CD4-positive, alpha-beta T cell treated with Interleukin-6 at 100 ng/mL for 8 hours (primary cell): ENCODE data around the gene ZFYVE26.

ENCODE experiments used
- DNase-seq: peaks from one replicate; pipeline ENCODE4 v3.0.0-alpha.2; 2020; ENCODE audit warnings: mixed read lengths, low spot score

The ZFYVE26 gene

DNA sequence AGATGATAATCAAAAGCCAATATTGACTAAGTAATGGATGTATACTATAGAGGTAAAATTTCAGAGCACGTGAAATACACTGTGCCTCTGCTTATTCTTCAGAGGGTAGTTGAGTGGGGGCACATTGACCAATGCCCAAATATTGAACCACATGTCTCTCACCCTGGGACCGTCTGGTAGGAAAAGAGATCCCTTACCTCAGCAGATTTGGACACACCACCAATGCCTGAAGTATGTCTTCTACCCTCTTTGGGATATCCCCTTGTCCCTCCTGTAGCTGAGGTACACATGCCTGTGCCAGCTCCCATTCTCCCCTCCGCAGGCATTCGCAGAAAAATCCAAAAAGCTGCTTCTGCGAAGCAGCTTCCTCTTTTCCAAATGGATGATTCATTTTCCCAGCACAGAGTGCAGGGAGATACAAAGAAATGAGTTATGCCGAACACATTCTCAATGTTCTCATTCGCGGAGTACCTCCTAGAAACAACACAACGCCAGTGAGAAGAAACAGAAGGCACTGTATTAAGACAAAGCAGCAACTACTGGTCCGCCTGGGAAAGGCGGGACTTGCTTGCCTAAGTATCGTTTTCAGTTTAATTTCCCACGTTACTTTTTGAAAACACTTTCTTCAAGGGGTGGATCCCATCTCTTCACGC lies 691 bp downstream of the ZFYVE26 start:
- DNase-seq = no peak

DNA sequence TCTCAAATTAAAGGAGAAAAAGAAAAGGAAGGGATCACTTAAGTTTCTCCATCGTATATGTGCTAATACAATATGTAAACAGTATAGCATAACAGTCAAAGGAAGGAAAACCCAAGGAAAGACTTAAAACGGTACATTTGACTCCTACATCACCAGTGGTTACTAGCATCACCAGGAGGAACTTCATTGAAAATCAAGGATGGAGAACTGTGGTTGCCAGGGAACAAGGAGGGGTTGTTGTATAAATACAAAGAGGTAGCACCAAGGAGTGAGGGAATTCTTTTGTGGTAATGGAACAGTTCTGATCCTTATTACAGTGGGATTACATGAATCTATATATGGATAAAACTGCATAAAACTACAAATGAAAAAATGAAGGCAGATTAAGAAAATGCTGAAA lies 1.6 kb downstream of the ZFYVE26 start:
- DNase-seq = no peak

DNA sequence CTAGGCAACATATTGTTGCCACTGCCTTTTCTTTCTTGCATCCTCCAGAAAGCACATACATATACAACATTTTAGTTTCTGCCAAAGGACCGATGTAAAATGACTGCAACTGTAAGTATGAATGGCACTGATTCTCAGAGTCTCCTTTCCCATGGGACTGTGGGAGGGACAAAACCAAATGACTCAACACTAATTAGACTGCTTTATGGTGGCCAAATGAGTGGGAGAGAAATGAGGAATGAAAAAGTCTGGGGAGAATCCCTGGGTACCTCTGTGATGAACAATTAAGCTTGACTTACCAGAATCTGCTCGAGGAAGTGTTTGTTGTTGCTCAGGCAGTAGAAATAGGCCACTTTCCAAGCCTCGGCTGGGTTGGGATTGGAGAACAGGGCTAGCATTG lies 10.1 kb downstream of the ZFYVE26 start:
- DNase-seq = no peak

DNA sequence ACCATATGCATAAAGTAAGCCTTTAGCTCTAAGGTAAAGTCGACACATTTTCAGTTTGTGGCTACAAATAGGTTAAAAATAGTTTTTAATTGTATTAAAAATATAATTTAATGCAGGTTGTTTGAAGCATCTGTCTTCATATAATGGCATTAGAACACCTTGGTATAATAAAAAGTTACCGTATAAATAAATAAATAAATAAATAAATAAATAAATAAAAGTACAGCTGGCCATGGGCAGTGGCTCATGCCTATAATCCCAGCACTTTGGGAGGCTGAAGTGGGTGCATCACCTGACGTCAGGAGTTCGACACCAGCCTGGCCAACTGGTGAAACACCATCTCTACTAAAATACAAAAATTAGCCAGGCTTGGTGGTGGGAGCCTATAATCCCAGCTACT lies 15.6 kb downstream of the ZFYVE26 start:
- DNase-seq = no peak

DNA sequence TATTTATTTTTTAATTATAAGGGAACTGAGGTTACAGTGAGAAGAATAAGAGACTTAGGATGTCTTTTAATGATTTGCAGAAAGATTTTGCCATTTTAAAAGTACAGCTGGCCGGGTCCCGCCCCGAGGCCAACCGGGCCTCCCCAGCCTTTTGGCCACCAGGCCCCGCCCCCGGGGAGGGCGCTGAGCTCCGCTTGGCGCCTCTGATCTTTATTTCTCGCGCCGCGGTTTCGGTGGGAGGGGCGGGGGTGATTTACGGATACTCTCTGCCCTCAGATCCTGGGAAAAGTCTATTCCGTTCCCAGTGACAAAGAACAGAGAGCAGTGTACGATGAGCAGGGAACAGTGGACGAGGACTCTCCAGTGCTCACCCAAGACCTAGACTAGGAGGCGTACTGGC lies 17.7 kb downstream of the ZFYVE26 start:
- DNase-seq = no peak

DNA sequence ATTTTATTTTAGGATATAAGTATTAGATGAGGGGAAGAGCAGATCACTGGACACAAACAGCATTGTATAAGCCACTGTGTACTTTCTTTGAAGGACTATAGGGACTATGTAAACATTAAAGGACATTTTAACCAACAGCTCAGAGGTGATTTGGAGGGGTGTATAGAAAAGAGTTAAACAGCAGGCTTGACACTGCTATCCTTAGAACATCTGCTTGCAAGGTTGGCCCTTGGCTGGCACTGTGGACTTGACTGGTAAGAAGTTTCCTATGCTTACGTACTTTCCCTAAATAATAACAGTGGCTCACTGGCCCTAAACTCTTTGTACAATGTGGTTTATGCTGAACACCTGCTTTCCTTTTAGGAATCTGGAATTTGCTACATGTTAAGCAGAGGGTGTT lies 28.7 kb downstream of the ZFYVE26 start:
- no peak for DNase-seq

DNA sequence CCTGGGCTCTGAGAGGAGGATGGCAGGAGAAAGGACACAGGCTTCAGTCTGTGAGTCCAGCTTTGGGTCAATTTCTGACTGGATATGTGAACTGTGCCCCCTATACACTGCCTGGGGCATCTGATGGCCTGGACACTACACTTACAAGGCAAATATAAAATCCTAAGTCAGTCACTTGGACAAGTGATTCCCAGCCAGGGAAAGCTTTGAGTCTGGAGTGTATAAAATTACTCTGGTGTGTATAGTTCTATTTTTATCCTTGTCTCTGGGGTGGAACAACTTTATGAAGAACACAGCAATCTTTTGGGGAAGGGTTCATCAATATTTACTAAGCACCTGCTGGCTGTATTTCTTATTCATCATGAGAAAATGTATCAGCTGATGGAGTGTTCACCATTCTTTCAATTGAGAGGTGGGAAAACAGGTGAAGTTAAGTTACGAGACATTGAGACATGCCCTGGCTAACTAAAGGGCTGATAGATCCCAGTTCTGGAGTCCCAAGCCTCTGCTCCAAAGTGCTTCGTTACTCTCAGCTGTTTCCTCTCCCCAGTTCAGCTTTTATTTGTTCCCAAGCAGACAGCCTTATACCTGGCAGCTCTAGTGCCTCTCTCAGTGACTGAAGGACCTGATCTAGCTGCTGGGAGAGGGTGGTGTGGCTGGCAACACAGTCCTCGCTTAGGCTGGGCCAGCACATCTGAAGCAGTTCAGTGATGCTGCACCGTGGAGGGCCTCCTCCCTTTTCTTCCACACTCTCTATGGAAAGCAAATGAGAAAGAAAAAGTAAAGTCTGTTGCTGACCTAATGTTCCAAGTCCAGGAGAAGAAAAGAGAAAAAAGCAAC lies 30.9 kb downstream of the ZFYVE26 start:
- no peak for DNase-seq

DNA sequence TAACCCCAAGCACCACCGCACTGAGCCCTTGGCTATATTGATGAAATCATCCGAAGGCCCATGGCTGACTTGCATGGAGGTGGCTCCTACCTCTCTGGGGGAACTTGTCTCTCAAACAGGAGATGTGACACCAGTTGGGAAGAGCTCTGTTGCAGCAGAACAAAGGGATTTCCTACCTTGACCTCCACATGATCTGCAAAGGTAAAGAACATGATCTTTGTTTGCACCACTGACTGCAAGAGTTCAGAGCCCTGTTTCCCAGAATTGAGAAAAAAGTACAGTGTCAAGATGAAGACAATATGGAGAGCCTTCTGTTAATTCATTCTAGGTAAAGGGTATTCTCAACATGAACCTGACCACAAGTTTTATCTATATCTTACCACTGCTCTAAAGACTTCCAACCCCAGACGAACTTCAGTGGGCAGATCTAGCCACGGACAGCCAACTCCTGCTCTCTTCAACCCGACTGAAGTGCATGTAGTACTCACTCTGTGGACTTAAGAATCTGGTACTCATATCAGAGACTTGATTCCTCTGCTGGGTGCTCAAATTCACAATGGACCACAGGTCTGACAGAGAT lies 32.1 kb downstream of the ZFYVE26 start:
- DNase-seq = no peak

DNA sequence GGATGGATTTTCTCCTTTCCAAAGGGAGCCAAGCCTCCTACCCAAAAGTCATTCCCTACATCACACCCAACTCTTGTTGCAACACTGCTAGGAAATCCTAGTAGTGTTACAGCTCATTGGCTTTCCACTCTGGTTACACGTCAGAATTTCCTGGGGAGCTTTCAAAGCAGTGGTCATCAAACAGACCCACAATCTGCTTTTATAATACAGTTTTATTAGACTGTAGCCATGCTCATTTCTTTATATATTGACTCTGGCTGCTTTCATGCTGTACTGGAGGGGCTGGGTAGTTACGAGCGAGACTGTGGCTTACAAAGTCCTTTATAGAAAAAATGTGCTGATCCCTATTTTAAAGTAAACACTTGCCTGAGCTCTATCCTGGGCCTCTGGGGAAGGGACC lies 34.3 kb downstream of the ZFYVE26 start:
- no peak for DNase-seq

DNA sequence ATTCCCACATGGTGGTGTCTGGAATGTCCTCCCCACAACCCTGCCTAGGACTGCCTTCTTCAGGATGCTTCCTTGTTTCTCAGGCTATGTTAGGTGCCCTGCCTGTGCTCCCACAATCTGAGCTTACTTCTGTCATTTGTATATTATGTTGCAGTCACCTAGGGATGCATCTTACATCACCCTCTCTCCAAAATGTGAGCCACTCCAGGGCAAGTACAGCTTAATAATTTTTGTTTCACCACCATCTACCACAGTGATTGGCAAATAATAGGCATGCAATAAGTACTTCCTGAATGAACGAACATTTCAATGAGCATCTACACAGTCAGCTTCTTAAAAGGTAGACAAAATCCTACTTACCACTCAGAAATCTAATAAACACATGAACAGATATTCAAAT lies 37.6 kb downstream of the ZFYVE26 start:
- DNase-seq = no peak

DNA sequence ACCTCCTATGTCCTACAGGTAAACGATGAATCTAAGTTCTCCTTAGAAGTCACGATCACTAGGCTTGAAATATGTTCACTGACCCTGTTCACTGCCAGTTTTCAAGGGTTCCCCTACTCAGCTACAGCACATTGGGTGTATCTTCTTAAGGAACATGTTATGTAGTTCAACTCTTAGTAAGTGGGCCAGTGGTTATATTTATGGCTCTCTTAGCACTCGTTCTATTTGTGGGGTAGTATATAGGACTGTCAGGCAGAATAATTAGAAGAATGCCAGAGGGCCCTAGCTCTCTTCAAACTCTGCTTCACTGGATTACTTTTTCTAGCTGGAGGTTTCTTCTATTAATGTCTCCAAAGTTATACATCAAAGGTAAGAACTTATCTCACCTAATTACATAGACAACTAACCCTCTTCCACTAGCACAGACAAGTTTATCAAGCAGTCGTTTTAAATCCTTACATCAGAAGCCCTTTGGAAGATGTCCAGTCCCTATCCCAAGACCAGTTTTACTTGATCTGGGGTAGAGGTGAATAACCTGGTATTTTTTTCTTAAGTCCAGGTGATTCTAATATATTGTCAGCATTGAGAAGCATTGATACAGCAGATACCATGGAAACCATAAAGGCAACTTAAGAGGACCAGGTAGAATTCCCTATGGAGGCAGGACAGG lies 39.6 kb downstream of the ZFYVE26 start:
- no peak for DNase-seq

DNA sequence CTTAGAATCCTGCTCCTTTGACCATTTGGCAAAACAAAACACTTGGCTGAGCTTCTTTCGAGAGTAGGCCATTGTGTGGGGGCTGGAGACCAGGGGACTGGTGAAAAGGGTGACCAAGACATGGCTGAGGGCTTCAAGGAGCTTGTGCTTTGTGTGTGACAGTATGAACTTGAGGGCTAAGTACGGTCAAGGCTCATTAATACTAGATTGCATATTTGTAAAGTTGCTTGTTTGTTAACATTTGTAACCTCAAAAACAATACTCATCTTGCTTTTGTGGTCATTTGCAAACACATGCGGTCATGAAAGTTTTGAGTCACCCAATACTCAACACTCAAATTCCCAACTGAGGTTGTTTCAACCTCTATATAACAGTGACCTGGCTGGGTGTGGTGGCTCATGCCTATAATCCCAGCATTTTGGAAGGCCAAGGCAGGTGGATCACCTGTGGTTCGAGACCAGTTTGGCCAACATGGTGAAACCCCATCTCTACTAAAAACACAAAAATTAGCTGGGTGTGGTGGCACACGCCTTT lies 42.5 kb downstream of the ZFYVE26 start:
- no peak for DNase-seq

DNA sequence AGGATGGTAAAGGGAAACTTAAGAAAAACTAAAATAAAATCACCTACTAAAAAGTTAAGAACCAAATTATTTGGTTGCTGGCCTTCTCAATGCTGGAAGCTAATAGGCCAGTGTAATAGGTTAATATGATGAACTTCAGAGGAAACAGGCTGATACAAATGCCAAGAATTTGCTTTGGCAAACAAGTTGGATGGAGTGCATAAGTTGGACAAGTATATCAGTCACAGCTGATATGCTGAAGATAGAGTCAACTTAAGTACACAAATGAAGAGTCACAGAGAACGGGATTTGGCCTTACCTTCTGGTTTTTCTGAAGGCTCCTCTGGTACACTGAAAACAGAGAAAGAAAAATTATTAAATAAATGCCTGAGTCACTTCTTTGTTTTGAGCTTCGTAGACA lies 48.2 kb downstream of the ZFYVE26 start:
- no peak for DNase-seq

DNA sequence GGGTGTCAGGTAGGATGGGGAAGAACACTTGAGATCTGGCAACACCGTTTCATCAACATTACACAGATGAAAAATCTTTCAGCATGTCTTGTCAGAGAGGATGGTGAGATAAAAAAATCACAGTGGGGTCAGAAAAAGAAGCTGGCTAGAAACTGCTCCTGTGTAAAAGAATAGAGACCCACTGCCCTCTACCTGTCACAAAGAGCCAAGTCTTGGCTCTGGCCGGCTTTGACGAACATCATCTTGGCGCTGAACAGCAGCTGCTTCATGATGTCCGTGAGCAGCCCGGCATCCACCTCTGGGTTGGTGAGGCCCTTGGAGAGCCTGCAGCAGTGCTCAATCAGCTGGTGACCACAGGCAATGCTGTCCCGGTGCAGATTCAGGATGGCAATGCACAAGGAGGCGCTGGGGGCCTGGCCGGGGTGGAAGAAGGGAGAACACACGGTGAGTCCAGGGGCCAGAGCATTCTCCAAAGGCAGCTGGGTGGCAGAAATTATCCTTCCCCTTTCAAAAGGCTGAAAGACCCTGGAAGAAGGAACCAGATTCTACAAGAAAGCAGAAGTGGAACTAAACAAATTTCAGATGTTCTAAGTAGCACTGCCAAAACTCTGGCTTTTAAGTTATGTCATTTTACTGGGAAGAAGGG lies 50.2 kb downstream of the ZFYVE26 start:
- no peak for DNase-seq

DNA sequence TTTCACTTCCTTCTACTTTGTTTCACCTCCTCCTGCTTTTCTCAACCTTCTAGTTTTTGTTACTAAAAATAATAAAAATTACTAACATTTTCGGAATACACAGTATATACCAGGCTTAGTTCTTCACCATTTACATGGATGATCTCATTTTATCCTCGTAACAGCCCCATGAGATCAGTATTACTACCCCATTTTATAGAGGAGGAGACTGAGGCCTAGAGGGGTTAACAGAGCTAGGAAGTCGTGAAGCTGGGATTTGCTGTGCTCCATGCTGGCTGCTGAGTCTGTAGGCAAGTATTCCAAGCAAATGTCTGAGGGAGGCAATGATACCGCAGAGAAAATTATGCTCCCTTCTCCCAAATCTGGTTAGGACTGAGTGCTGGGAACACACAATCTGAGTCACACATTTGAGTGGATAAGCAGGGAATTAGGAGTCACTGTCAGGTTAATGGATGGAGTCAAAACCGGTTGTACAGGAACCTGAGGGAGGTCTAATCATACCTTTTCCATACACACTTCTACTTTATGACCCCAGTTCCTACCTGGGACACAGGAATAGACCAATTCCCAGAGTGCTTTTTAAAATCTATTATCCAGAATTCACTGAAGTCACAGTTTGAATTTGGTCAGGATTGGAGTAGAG lies 51.1 kb downstream of the ZFYVE26 start:
- no peak for DNase-seq

DNA sequence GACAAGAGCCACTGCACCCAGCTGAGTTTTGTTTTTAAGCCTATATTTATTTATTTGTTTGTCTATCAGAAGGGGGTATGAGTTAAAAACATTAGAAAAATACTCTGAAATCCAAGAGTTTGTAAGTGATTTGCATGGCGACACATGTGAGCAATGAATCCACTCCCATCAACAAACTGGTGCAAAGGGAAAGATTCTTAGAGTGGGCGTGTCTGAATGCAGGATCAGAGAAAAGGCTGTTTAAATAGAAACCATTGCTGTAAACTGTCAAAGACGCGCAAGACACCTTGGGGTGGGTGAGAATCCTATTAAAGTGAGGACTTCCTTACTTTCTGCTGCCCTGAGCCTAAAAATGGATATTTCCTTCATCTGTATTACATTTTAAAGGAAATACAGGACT lies 51.9 kb downstream of the ZFYVE26 start:
- no peak for DNase-seq

DNA sequence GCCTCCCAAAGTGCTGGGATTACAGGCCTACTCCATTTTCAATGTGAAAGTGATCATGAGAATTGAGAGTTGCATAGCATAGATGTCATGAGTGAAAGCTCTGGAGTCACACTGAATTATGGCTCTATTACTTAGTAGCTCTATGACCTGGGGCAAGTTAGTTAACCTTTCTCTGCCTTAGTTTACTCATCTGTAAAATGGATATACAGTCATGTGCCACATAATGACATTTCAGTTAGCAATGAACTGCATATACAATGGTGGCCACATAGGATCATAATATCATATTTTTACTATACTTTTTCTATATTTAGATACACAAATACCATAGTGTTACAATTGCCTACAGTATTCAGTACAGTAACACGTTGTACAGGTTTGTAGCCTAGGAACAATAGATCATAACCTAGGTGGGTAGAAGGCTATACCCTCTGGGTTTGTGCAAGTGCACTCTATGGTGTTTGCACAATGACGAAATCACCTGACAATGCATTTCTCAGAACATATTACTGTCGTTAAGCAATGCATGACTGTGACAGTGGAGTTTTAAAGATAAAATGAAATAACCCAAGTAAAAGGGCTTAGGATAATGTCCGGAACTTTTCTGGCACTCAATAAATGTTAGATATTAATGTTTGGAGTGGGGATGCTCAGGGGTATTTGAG lies 53.1 kb downstream of the ZFYVE26 start:
- DNase-seq = no peak

DNA sequence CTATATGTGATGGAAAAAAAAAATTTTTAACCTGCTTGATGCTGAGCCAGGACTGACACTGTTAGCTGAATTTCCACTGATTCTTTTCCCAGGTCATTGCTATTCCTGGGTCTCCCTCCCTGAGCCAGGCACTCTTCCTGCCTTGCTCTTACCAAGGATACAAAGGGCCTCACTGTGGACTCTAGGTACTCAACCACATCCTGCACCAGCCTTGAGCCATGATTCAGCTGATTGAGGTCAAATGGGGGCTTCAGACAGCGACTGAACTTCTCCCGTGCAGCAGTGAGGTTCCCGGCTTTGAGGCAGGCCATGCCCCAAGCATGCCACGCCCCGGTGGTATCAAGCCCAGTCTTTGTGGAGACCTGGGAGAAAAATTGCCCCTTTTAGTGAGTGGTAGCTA lies 54.3 kb downstream of the ZFYVE26 start:
- DNase-seq = no peak

DNA sequence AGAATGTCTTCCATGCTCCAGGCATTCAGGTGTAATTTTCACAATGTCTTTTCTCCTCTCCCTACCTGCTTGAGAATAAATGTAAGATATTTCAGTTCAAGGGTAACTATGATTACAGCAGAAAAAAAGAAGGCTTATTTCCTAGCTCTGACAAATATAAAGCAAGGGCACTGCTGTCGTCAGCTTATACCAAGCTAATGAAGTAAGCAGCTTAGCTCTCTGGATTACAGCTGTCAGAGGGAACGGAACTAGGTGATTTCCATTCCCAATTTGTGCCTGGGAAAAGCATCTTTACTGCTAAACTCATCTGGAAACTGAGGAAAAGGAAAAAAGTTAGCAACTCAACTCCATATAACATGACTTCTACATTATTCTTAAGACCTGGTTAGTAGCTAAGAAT lies 56.5 kb downstream of the ZFYVE26 start:
- DNase-seq = no peak

DNA sequence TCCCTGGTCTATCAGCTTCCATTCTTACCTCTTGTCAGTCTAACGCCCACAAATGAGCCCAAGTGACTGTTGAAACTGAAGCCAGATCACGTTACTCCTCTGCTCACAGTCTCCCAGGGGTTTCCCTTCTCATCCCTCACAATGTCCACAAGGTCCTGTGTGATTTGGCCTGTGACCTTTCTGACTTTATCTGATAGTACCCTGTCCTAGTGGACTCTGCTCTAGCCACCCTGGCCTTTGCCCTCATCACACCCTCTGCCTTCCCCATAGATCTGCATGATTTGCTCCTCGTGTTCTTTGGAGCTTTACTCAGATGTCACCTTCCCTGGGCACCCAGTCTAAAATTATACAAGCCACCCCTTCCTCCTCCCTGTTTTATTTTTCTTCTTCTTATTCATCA lies 59.2 kb downstream of the ZFYVE26 start:
- DNase-seq = no peak

DNA sequence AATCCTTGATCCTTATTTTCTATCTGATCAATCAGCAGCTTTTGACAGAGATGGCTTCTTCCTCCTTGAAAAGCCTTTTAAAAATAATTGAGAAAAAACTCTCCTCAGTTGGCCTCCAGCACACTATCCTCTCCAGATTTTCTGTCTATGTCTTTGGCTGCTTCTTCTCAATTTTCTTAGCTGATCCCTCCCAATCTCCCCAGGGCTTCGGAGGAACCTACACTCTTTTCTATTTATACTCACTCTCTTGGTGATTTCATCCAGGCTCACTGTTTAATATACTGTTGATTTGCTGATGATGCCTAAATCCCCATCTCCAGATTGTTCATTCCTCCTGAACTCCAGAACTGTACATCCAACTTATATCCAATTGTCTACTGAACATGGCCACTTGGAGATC lies 59.9 kb downstream of the ZFYVE26 start:
- DNase-seq = no peak
